ENCODE results near the gene CD83. TPM values are rescaled to one million over a fixed set of nuclear protein-coding genes. Genes with fewer than 3 reads are reported as not detected.

Gene CD83
- total and polyA plus RNA-seq, 9 donors: 3.4 to 29.4 (median 22.2) TPM

- Histone ChIP-seq H3K27me3 (no peaks in the 10 kb centered on the region), H3K9me3 (no peaks in the 10 kb centered on the region), H3K36me3 (no peaks in the 10 kb centered on the region), H3K4me1 (ENCODE audit: insufficient read depth) (peaks cover 4% of the 10 kb centered on the region), H3K27ac (no peak overlapping the region), H3K4me3 (no peak overlapping the region)
- intact Hi-C loops (cut with DNase I): no loop called here
- DNase-seq: no peak
- TF ChIP-seq POLR2A (IDR thresholded peaks at IDR 0.05) (no peak), EP300 (IDR thresholded peaks at IDR 0.05) (no peak)
- TF ChIP-seq, protein P1, sequence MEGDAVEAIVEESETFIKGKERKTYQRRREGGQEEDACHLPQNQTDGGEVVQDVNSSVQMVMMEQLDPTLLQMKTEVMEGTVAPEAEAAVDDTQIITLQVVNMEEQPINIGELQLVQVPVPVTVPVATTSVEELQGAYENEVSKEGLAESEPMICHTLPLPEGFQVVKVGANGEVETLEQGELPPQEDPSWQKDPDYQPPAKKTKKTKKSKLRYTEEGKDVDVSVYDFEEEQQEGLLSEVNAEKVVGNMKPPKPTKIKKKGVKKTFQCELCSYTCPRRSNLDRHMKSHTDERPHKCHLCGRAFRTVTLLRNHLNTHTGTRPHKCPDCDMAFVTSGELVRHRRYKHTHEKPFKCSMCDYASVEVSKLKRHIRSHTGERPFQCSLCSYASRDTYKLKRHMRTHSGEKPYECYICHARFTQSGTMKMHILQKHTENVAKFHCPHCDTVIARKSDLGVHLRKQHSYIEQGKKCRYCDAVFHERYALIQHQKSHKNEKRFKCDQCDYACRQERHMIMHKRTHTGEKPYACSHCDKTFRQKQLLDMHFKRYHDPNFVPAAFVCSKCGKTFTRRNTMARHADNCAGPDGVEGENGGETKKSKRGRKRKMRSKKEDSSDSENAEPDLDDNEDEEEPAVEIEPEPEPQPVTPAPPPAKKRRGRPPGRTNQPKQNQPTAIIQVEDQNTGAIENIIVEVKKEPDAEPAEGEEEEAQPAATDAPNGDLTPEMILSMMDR (IDR thresholded peaks at IDR 0.05): no peak
- 89 to 94% (median 90%) methylated on average over 1 of the region's 1 CpG for WGBS, 3 donors
Observed at GRCh38 chr6:14113976-14114375, 3.6 kb upstream of the CD83 start.

GRCh38 chr6:14118091-14118439 is 493 bp downstream of the CD83 start:
- H3K9me3 ChIP-seq: no peaks in the 10 kb centered on the region
- DNase-seq: peak in 1 of 5 donors; percentile 19
- 35 to 54% (median 36%) methylated on average over 10 of the region's 10 CpGs for WGBS, 3 donors
- H3K27ac ChIP-seq: peak overlapping the region; percentile 49 to 57
- intact Hi-C loops (cut with DNase I): no loop called here
- TF ChIP-seq, protein P1 (IDR thresholded peaks at IDR 0.05): no peak
- no peak for TF ChIP-seq POLR2A (IDR thresholded peaks at IDR 0.05)
- TF ChIP-seq EP300 (IDR thresholded peaks at IDR 0.05): no peak
- no peaks in the 10 kb centered on the region for H3K36me3 ChIP-seq
- H3K4me1 ChIP-seq (ENCODE audit: insufficient read depth): peaks cover 5% of the 10 kb centered on the region
- H3K4me3 ChIP-seq: peak overlapping the region; percentile 69
- no peaks in the 10 kb centered on the region for H3K27me3 ChIP-seq

- Histone ChIP-seq H3K4me3 (peak overlapping the region; percentile 69), H3K4me1 (ENCODE audit: insufficient read depth) (peaks cover 5% of the 10 kb centered on the region), H3K27me3 (no peaks in the 10 kb centered on the region), H3K36me3 (no peaks in the 10 kb centered on the region), H3K9me3 (no peaks in the 10 kb centered on the region), H3K27ac (peak overlapping the region; percentile 49 to 57)
- WGBS, 3 donors: 82 to 98% (median 91%) methylated on average over 2 of the region's 2 CpGs
- no peak for DNase-seq
- TF ChIP-seq, protein P1 (IDR thresholded peaks at IDR 0.05): no peak
- TF ChIP-seq EP300 (IDR thresholded peaks at IDR 0.05) (no peak), POLR2A (IDR thresholded peaks at IDR 0.05) (no peak)
- intact Hi-C loops (cut with DNase I): no loop called here
Observed at GRCh38 chr6:14118446-14118845, 874 bp downstream of the CD83 start.

DNA sequence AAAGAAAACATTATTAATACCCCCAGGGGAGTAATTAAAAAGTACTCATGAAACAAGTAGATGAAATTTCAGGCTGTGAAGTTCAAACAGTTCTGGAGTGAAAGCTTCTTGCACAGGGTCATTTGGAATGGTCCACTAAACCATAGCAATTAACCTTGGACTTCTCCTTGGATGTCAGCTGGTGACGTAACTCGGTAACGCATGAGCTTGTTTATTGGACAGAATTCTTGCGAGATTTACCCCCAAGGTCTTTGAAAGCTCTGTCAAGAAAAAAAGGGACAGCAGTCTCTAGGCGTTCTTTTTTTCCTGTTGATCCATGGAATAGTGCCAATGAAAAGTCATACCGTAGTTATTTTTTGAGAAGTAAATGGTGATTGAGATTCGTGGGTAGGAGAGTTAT is 2.2 kb downstream of the CD83 start:
- peak in 3 of 5 donors; percentile 42 to 66 (median 59) for DNase-seq
- intact Hi-C loops (cut with DNase I): loop anchor here in 1 of 4 donors (10.0 kb wide), 1 partner anchor 1375 kb away; no protein-coding TSS in a partner anchor
- WGBS, 3 donors: 28 to 46% (median 34%) methylated on average over 7 of the region's 7 CpGs
- no peaks in the 10 kb centered on the region for H3K9me3 ChIP-seq
- no peaks in the 10 kb centered on the region for H3K36me3 ChIP-seq
- TF ChIP-seq, protein P1 (IDR thresholded peaks at IDR 0.05): no peak
- TF ChIP-seq POLR2A (IDR thresholded peaks at IDR 0.05) (no peak), EP300 (IDR thresholded peaks at IDR 0.05) (no peak)
- H3K4me3 ChIP-seq: no peak overlapping the region
- no peaks in the 10 kb centered on the region for H3K27me3 ChIP-seq
- H3K27ac ChIP-seq: no peak overlapping the region
- peaks cover 5% of the 10 kb centered on the region for H3K4me1 ChIP-seq (ENCODE audit: insufficient read depth)
